ENCODE measurements around the gene AASDHPPT.

Gene AASDHPPT

GRCh38 chr11:106086850-106087249 is 9.4 kb downstream of the AASDHPPT start:
- no peak for DNase-seq

GRCh38 chr11:106087815-106088435 is 10.5 kb downstream of the AASDHPPT start:
- DNase-seq: peak; percentile 5

GRCh38 chr11:106088896-106089295 is 11.4 kb downstream of the AASDHPPT start:
- DNase-seq: no peak

GRCh38 chr11:106091480-106092123 is 14.1 kb downstream of the AASDHPPT start:
- no peak for DNase-seq

GRCh38 chr11:106092446-106092845 is 15.0 kb downstream of the AASDHPPT start:
- DNase-seq: no peak

GRCh38 chr11:106098893-106099553 is 21.6 kb downstream of the AASDHPPT start:
- DNase-seq: no peak

- no peak for DNase-seq
These were observed 23.9 kb downstream of the AASDHPPT start for GRCh38 chr11:106101370-106101769.

GRCh38 chr11:106101819-106102218 is 24.4 kb downstream of the AASDHPPT start:
- DNase-seq: no peak

GRCh38 chr11:106105986-106106385 is 28.5 kb downstream of the AASDHPPT start:
- no peak for DNase-seq

- DNase-seq: no peak
These were observed 44.3 kb downstream of the AASDHPPT start for GRCh38 chr11:106121570-106122320.

GRCh38 chr11:106127604-106128003 is 50.1 kb downstream of the AASDHPPT start:
- no peak for DNase-seq

- DNase-seq: no peak
These were observed 51.3 kb downstream of the AASDHPPT start for GRCh38 chr11:106128740-106129139.

GRCh38 chr11:106131998-106132397 is 54.5 kb downstream of the AASDHPPT start:
- DNase-seq: no peak

- DNase-seq: no peak
These were observed 55.3 kb downstream of the AASDHPPT start for GRCh38 chr11:106132582-106133354.

GRCh38 chr11:106133529-106133928 is 56.1 kb downstream of the AASDHPPT start:
- no peak for DNase-seq

GRCh38 chr11:106137061-106137460 is 59.6 kb downstream of the AASDHPPT start:
- DNase-seq: no peak

- DNase-seq: no peak
These were observed 60.3 kb downstream of the AASDHPPT start for GRCh38 chr11:106137758-106138157.

Data from NCI-H1048 (cell line).